ENCODE measurements around the gene ELAC2. TPM values are rescaled to one million over a fixed set of nuclear protein-coding genes. Genes with fewer than 3 reads are reported as not detected.
A peak's percentile ranks its signal among the peaks of the same experiment; 100 is the strongest.

Gene ELAC2
- 37.1 TPM for total RNA-seq

GRCh38 chr17:13017655-13018459 lies at the start of gene ELAC2:
Gene ELAC2 (minus strand): TSS chr17:13018027. CDS start chr17:13017947, 80 bp downstream.
- peak within 1 kb of the TSS; percentile 87 to 93 (median 89) for H3K4me3 ChIP-seq (ENCODE audit: low read length in 3 of 3)
- H3K9me3 ChIP-seq (ENCODE audit: control insufficient read depth in 3 of 3, low read length in 3 of 3) = no peaks in the 10 kb centered on the region
- H3K4me1 ChIP-seq (ENCODE audit: control insufficient read depth in 3 of 3, insufficient read depth in 3 of 3, low read length in 3 of 3) = peaks cover 8 to 13% (median 11%) of the 10 kb centered on the region in 3 donors
- peak within 1 kb of the TSS; percentile 81 for H3K27ac ChIP-seq (ENCODE audit: low read depth, low read length)
- no peaks in the 10 kb centered on the region for H3K27me3 ChIP-seq (ENCODE audit: control insufficient read depth in 3 of 3, insufficient read depth in 3 of 3, low read length in 3 of 3)
- H3K9ac ChIP-seq (ENCODE audit: low read depth in 1 of 3, low read length in 3 of 3) = peak within 1 kb of the TSS; percentile 81 to 92 (median 90)
- H3K36me3 ChIP-seq (ENCODE audit: control insufficient read depth in 3 of 3, insufficient read depth in 3 of 3, low read length in 3 of 3) = peaks cover 31 to 34% (median 32%) of the 10 kb centered on the region in 3 donors

- H3K36me3 ChIP-seq (ENCODE audit: control insufficient read depth in 3 of 3, insufficient read depth in 3 of 3, low read length in 3 of 3) = no peaks in the 10 kb centered on the region
- no peak overlapping the region for H3K4me3 ChIP-seq (ENCODE audit: low read length in 3 of 3)
- H3K9ac ChIP-seq (ENCODE audit: low read depth in 1 of 3, low read length in 3 of 3) = no peak overlapping the region
- no peaks in the 10 kb centered on the region for H3K27me3 ChIP-seq (ENCODE audit: control insufficient read depth in 3 of 3, insufficient read depth in 3 of 3, low read length in 3 of 3)
- H3K4me1 ChIP-seq (ENCODE audit: control insufficient read depth in 3 of 3, insufficient read depth in 3 of 3, low read length in 3 of 3) = no peaks in the 10 kb centered on the region
- no peak overlapping the region for H3K27ac ChIP-seq (ENCODE audit: low read depth, low read length)
- peaks cover 0 to 3% (median 0%) of the 10 kb centered on the region in 3 donors for H3K9me3 ChIP-seq (ENCODE audit: control insufficient read depth in 3 of 3, low read length in 3 of 3)
Measured at GRCh38 chr17:13065032-13065431, 47.2 kb upstream of the ELAC2 start.

- no peaks in the 10 kb centered on the region for H3K36me3 ChIP-seq (ENCODE audit: control insufficient read depth in 3 of 3, insufficient read depth in 3 of 3, low read length in 3 of 3)
- no peak overlapping the region for H3K4me3 ChIP-seq (ENCODE audit: low read length in 3 of 3)
- H3K27ac ChIP-seq (ENCODE audit: low read depth, low read length) = no peak overlapping the region
- H3K4me1 ChIP-seq (ENCODE audit: control insufficient read depth in 3 of 3, insufficient read depth in 3 of 3, low read length in 3 of 3) = no peaks in the 10 kb centered on the region
- H3K9me3 ChIP-seq (ENCODE audit: control insufficient read depth in 3 of 3, low read length in 3 of 3) = no peaks in the 10 kb centered on the region
- H3K27me3 ChIP-seq (ENCODE audit: control insufficient read depth in 3 of 3, insufficient read depth in 3 of 3, low read length in 3 of 3) = peaks cover 0 to 3% (median 0%) of the 10 kb centered on the region in 3 donors
- no peak overlapping the region for H3K9ac ChIP-seq (ENCODE audit: low read depth in 1 of 3, low read length in 3 of 3)
Measured at GRCh38 chr17:13055131-13055530, 37.3 kb upstream of the ELAC2 start.

- Histone ChIP-seq H3K4me1 (ENCODE audit: control insufficient read depth in 3 of 3, insufficient read depth in 3 of 3, low read length in 3 of 3) (no peaks in the 10 kb centered on the region), H3K27ac (ENCODE audit: low read depth, low read length) (no peak overlapping the region), H3K4me3 (ENCODE audit: low read length in 3 of 3) (no peak overlapping the region), H3K36me3 (ENCODE audit: control insufficient read depth in 3 of 3, insufficient read depth in 3 of 3, low read length in 3 of 3) (no peaks in the 10 kb centered on the region), H3K9ac (ENCODE audit: low read depth in 1 of 3, low read length in 3 of 3) (no peak overlapping the region), H3K27me3 (ENCODE audit: control insufficient read depth in 3 of 3, insufficient read depth in 3 of 3, low read length in 3 of 3) (peaks cover 0 to 3% (median 0%) of the 10 kb centered on the region in 3 donors), H3K9me3 (ENCODE audit: control insufficient read depth in 3 of 3, low read length in 3 of 3) (no peaks in the 10 kb centered on the region)
Measured at GRCh38 chr17:13054666-13055065, 36.8 kb upstream of the ELAC2 start.

- H3K9ac ChIP-seq (ENCODE audit: low read depth in 1 of 3, low read length in 3 of 3) = no peak overlapping the region
- H3K36me3 ChIP-seq (ENCODE audit: control insufficient read depth in 3 of 3, insufficient read depth in 3 of 3, low read length in 3 of 3) = no peaks in the 10 kb centered on the region
- H3K4me3 ChIP-seq (ENCODE audit: low read length in 3 of 3) = no peak overlapping the region
- no peaks in the 10 kb centered on the region for H3K4me1 ChIP-seq (ENCODE audit: control insufficient read depth in 3 of 3, insufficient read depth in 3 of 3, low read length in 3 of 3)
- H3K27ac ChIP-seq (ENCODE audit: low read depth, low read length) = no peak overlapping the region
- peaks cover 0 to 3% (median 2%) of the 10 kb centered on the region in 3 donors for H3K27me3 ChIP-seq (ENCODE audit: control insufficient read depth in 3 of 3, insufficient read depth in 3 of 3, low read length in 3 of 3)
- H3K9me3 ChIP-seq (ENCODE audit: control insufficient read depth in 3 of 3, low read length in 3 of 3) = no peaks in the 10 kb centered on the region
Measured at GRCh38 chr17:13051915-13052314, 34.1 kb upstream of the ELAC2 start.

- H3K9me3 ChIP-seq (ENCODE audit: control insufficient read depth in 3 of 3, low read length in 3 of 3) = no peaks in the 10 kb centered on the region
- no peaks in the 10 kb centered on the region for H3K4me1 ChIP-seq (ENCODE audit: control insufficient read depth in 3 of 3, insufficient read depth in 3 of 3, low read length in 3 of 3)
- no peak overlapping the region for H3K4me3 ChIP-seq (ENCODE audit: low read length in 3 of 3)
- peaks cover 0 to 5% (median 2%) of the 10 kb centered on the region in 3 donors for H3K27me3 ChIP-seq (ENCODE audit: control insufficient read depth in 3 of 3, insufficient read depth in 3 of 3, low read length in 3 of 3)
- no peak overlapping the region for H3K27ac ChIP-seq (ENCODE audit: low read depth, low read length)
- no peak overlapping the region for H3K9ac ChIP-seq (ENCODE audit: low read depth in 1 of 3, low read length in 3 of 3)
- H3K36me3 ChIP-seq (ENCODE audit: control insufficient read depth in 3 of 3, insufficient read depth in 3 of 3, low read length in 3 of 3) = no peaks in the 10 kb centered on the region
Measured at GRCh38 chr17:13047011-13047606, 29.3 kb upstream of the ELAC2 start.

GRCh38 chr17:13046361-13046760 lies 28.5 kb upstream of the ELAC2 start:
- Histone ChIP-seq H3K9ac (ENCODE audit: low read depth in 1 of 3, low read length in 3 of 3) (no peak overlapping the region), H3K4me1 (ENCODE audit: control insufficient read depth in 3 of 3, insufficient read depth in 3 of 3, low read length in 3 of 3) (no peaks in the 10 kb centered on the region), H3K36me3 (ENCODE audit: control insufficient read depth in 3 of 3, insufficient read depth in 3 of 3, low read length in 3 of 3) (no peaks in the 10 kb centered on the region), H3K4me3 (ENCODE audit: low read length in 3 of 3) (no peak overlapping the region), H3K27ac (ENCODE audit: low read depth, low read length) (no peak overlapping the region), H3K9me3 (ENCODE audit: control insufficient read depth in 3 of 3, low read length in 3 of 3) (no peaks in the 10 kb centered on the region), H3K27me3 (ENCODE audit: control insufficient read depth in 3 of 3, insufficient read depth in 3 of 3, low read length in 3 of 3) (peaks cover 0 to 10% (median 2%) of the 10 kb centered on the region in 3 donors)

- Histone ChIP-seq H3K4me1 (ENCODE audit: control insufficient read depth in 3 of 3, insufficient read depth in 3 of 3, low read length in 3 of 3) (no peaks in the 10 kb centered on the region), H3K36me3 (ENCODE audit: control insufficient read depth in 3 of 3, insufficient read depth in 3 of 3, low read length in 3 of 3) (no peaks in the 10 kb centered on the region), H3K27me3 (ENCODE audit: control insufficient read depth in 3 of 3, insufficient read depth in 3 of 3, low read length in 3 of 3) (peaks cover 0 to 10% (median 2%) of the 10 kb centered on the region in 3 donors), H3K4me3 (ENCODE audit: low read length in 3 of 3) (no peak overlapping the region), H3K9me3 (ENCODE audit: control insufficient read depth in 3 of 3, low read length in 3 of 3) (no peaks in the 10 kb centered on the region), H3K27ac (ENCODE audit: low read depth, low read length) (no peak overlapping the region), H3K9ac (ENCODE audit: low read depth in 1 of 3, low read length in 3 of 3) (no peak overlapping the region)
Measured at GRCh38 chr17:13044572-13045065, 26.8 kb upstream of the ELAC2 start.

- Histone ChIP-seq H3K27ac (ENCODE audit: low read depth, low read length) (no peak overlapping the region), H3K4me1 (ENCODE audit: control insufficient read depth in 3 of 3, insufficient read depth in 3 of 3, low read length in 3 of 3) (no peaks in the 10 kb centered on the region), H3K9ac (ENCODE audit: low read depth in 1 of 3, low read length in 3 of 3) (no peak overlapping the region), H3K4me3 (ENCODE audit: low read length in 3 of 3) (no peak overlapping the region), H3K27me3 (ENCODE audit: control insufficient read depth in 3 of 3, insufficient read depth in 3 of 3, low read length in 3 of 3) (peaks cover 0 to 8% (median 2%) of the 10 kb centered on the region in 3 donors), H3K9me3 (ENCODE audit: control insufficient read depth in 3 of 3, low read length in 3 of 3) (peaks cover 0 to 3% (median 3%) of the 10 kb centered on the region in 3 donors), H3K36me3 (ENCODE audit: control insufficient read depth in 3 of 3, insufficient read depth in 3 of 3, low read length in 3 of 3) (no peaks in the 10 kb centered on the region)
Measured at GRCh38 chr17:13038931-13039665, 21.3 kb upstream of the ELAC2 start.
